HS-5 (cell line): Measurements from ENCODE around the gene MCC.
"Not testable (repeated sequence)": the region's sequence is repeated elsewhere in the genome, so short reads cannot be mapped to it uniquely, and the experiment has no call there.

Experiments used
- DNase-seq: peaks from one replicate; pipeline ENCODE4 v3.0.0-alpha.2; 2012; ENCODE audit warnings: low read depth

Gene MCC

DNA sequence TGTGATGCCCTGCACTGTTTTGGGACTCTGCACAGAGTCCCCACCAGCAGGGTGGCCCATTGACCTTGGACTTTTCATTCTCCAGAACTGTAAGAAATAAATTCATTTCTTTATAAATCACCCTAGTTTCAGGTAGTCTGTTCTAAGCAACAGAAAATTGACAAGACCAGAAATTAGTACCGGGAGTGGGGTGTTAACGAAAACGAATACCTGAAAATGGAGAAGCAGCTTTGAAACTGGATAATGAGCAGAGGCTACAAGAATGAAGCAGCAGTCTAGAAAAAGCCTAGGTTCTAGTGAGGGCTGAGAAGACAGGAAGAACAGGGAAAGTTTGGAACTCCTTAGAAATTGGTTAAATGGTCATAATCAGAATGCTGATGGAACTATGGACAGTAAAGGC is 2.1 kb upstream of the MCC start:
- no peak for DNase-seq

DNA sequence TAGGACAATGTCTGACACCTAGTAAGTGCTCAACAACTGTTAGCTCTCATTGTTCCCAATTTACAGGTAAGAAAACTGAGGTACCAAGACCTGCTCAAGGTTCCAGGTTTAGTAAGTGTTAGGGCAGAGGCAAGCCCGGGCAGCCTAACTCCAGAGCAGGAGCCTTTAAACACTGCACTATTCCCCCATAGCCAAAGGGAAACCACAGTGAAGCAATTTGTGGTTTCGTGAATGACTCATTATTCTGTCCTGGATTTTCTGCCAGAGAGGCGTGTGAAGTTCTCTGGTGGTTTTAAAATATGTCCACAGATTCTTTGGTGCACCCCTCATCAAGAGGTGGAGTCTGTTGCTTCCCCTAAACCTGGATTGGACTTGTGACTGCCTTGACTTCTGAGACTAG is 1.0 kb upstream of the MCC start:
- peak; percentile 95 for DNase-seq

DNA sequence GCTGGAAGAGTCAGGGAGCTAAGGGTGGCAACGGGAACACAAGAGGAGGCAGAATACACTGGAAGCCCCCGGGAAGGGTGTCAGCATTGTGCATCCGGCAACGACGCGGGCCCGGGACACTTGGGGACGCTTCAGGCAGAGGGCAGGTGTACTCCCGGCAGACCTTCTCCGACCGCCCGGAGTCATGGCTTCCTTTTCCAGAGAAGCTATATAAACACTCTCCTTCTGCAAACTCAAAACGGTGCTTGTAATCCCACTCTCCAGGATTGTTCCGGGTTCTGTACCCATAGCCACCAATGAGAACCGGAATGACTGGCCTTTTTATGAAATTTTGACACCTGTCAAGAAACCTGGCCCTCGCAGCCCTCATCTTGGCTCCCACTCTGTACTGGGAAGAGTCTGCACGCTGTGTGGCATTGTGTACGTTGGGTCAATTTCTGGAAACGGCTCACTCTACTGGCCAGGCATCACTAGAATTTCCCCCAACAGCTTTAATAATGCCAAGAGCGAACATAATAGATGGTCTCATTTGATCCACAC is 462 bp upstream of the MCC start:
- DNase-seq = no peak

DNA sequence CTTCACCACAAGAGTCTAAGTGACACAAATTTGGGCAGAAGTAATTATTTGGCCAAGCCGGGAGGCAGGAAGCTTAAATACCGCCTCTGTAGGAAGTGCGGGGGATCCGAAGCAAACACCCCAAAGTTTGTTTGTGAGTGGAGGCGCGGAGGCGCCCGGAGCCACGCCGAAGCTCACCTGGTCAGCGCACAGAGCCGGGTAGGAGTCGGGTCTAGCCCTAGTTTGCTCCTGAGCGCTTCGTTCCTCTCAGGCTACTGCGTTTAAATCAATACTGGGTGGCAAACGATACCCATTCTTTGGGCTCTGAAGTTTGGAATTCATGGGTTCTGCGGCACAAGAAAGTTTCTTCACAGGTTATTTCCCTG is 855 bp downstream of the MCC start:
- DNase-seq = no peak

DNA sequence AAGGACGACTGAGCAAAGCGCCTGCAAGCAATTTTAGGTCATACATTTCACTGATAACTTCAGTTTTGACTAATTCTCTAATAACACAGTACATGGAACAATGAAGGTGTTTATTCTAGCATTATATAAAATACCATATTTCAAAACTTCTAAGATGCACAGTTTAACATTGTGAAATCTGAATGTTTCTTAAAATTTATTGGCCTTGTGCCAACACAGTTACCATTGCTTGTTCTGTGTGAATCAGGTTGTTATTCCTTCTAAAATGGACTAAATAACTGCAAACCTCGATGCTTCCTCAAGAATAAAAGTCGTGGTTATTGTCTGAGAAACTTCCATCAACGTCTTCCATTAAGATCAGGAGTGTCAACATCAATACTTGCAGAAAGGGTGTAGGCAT is 8.0 kb downstream of the MCC start:
- DNase-seq = no peak

DNA sequence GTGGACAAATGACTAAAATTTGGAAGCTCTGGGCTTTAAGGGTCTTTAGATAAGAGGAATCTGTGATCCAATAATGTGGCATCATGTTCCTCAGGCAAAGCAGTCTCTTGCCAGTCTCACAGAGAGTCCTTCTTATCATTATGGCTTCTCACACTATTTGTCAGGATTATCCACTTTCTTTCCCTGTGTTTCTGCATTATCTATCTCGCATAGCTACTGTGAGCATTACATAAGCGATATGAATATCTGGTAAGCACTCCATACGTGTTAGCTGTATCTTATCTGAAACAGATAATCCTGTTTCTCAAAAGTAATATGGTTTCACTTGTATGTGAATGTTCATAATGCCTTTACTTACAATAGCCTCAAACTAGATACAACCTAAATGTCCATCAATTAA is 9.6 kb downstream of the MCC start:
- no peak for DNase-seq

DNA sequence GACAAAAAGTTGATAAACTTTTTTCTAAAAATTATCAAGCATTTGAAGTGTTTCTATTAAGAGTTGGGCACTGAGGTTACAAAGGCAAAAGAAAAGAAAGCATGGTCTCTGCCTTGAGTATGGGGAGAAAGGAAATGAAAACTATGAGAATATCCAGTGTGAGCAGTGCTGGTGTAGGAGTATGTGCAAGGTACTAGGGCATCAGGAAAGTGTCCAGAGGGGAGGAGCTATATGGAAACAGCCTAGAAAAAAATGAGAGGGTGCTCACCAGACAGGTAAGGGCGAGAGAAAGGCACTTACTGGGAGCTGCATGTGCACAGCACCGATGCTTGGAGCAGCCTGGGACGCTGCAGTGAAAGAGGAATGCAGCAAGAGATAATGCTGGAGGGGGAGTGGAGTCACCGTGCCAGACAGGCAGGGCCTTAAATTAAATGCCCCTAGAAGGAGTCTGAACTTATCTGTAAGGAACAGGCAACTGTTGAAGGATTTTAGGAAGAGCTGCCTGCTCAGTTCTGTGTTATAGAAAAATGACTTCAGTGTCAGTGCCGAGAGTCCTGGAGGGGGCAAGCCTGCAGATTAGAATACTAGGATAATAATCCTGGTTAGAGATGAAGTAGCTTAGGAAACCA is 14.0 kb downstream of the MCC start:
- no peak for DNase-seq

DNA sequence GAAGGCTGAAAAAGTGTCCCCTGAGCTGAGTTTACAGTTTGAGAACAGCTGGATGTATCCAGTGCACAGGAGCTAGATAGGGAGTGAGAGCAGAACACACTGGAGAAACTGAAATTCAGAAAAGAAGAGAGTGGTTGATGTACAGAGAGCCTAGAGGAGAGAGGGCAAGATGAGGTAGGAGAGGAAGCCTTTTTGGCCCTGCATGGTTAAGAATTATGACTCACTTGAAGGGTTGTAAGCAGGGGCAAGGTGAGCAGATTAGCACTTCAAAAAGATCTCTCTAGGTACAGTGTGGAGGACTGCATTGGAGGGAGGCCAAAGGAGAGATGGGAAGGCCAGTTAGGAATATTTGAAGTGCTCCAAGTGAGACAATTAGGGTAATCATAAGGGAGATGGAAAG is 25.2 kb downstream of the MCC start:
- DNase-seq = no peak

DNA sequence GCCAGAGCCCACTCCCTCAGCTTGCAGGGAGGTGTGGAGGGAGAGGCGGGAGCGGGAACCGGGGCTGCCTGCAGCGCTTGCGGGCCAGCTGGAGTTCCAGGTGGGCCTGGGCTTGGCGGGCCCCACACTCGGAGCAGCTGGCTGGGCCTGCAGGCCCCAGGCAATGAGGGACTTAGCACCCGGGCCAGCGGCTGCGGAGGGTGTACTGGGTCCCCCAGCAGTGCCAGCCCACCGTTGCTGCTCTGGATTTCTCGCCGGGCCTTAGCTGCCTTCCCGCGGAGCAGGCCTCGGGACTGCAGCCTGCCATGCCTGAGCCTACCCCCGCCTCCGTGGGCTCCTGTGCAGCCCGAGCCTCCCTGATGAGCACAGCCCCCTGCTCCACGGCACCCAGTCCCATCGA is 31.1 kb downstream of the MCC start:
- not testable (repeated sequence) for DNase-seq

DNA sequence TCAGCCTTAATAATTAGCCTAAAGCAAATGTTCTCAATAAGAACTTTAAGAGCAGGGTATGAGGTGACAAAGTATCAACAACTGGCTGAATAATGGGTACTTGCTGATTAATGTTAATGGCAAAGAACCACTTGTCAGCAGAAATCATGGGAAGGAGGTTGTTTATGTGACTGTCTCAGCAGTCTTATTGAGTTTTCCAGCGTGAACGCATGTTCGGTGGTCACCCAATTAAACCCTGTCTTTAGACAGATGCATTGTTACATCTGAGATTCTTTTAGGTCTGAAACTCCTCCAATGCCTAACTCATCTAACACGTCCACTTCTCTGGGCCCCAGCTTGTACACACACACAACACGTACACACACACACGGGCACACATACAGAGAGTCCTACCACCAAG is 35.3 kb downstream of the MCC start:
- no peak for DNase-seq

DNA sequence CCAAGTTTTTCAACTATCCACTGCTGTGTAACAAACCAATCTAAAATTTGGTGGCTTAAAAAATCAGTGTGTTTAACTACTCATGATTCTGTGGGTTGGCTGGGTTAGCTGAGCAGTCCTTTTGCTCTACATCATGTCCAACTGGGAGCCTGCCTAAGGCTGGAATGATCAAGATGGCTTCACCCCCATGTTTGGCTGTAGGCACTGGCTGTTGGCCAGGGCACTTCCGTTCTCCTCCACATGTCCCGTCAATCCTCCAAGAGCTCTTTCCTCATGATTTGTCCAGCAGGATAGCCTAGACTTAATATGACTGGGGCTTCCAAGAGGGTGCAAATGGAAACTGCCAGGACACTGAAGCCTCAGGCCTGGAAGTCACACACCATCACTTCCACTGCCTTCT is 36.5 kb downstream of the MCC start:
- DNase-seq = no peak

DNA sequence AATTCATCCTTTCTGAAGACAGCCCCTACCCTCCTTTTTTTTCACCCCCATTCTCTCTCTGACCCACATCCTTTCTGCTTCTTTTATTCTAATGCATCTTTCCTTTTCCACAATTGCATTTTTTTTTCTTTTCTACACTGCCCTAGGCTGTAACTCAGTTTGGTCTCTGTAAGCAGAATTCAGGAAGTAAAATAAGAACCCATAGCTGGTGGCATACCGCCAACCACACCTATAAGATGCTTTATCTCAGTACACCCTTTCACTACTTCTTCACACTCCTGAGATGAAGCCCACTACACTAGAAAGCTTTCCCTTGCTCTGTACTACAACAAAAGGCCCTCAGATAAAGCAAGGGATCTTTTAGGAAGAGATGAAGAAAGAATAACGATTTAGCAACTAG is 37.3 kb downstream of the MCC start:
- no peak for DNase-seq

DNA sequence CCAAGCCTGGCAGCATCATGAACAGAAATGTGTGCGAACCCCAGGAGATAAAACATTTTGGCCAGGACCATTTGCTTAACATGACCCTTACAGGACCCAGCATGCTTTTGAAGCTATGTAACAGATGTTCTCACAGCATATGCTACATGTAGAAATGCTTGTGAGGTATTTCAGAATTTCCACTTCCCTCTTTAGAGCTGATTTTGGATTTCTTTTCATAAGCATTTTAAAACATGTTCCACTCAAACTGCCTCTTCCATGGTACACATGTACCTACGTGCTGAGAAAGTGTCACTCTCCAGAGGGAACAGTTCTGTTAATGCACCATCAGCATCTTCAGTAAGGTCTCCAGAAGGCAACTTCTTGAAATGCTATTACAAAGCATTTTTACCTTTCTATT is 37.8 kb downstream of the MCC start:
- DNase-seq = no peak

DNA sequence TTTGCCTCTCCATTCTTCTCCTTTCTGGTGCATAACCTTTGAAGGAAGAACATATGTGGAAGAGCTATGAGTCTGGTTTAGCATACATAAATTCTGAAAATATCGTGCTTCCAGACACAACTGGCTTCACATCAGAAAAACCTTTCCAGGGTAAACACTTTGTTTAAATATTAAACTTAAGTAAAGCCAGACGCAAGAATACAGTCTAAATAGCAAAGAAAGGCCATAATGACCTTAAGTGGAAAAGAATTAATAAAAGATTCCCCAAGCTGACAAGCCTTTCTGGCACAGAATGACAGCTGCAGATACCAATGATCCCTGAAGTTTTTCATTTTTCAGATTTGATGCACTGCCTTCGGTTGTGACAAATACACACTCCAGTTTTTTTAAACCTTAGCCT is 40.0 kb downstream of the MCC start:
- DNase-seq = no peak

DNA sequence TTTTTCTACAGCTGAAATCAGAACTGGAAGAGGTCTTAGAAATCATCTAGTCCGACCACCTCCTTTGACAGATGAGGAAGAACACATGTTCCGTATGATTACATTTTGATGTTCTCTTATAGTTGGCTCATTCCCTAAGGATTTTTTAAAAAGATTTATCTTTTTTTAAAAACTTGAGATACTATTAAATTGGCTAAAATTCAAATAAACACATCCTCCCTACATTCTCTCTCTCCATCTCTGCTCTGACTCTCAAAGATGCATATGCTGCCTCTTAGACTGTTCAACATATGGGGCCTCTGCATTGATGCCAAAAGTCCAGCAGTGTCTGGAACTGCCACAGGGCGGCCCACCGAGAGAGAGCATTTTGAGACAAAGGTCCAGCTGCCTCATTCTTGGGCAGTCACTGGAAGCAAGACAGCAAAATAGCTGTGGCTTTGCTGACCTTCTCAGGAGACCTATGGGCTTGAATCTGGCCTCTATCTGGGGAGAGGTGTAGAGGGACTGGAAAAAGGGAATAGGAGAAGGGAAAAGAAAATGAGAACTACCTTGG is 40.7 kb downstream of the MCC start:
- DNase-seq = no peak

DNA sequence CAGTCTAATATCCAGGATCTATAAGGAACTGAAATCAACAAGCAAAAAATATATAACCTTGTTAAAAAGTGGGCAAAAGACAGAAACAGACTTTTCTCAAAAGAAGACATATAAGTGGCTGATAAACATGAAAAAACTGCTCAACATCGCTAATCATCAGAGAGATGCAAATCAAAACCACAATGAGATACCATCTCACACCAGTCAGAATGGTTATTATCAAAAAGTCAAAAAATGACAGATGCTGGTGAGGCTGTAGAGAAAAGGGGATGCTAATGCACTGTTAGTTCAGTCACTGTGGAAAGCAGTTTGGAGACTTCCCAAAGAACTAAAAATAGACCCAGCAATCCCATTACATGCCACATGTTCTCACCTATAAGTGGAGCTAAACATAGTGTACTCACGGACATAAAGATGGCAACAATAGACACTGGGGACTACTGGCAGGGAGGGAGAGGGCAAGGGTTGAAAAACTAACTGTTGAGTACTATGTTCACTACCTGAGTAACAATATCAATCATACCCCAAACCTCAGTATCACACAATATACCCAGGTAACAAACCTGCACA is 41.8 kb downstream of the MCC start:
- DNase-seq = no peak

DNA sequence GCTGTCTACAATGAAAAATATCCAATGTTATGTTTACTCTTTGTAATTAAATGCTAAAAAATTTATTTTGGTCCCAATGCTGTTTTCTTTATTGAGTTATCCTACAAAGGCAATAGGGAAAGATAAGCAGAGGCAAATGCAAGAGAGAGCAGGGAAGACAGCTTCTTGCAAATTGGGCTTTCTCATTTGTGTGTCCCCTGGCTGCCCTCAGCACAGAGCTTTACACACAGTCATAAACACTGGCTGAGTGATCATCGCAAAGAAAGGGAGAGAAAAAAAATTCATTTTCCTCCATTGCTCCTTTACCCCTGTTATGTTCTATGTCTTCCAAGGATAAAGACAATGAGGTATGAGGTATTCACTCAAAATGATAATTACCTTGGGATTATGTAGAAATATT is 51.1 kb downstream of the MCC start:
- no peak for DNase-seq

DNA sequence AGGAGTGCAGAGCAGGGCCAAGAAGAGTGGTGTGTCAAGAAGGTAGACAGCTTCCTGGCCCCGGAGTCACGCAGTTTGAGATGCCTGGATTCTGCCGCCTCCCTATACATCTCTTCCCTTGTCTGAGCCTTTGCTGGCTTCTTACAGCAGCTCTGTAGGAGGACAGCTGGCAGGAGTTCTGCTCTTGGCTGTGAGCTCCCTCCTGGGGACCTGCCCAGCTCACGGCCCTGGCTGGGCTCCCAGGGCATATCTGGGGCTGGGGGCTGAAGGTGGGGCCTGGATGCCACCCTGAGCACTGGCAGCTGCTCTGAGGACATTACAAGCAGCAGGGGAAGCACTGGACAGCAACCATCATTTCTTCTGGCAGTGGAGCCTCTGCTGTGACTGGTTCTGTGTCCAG is 52.7 kb downstream of the MCC start:
- DNase-seq = no peak

DNA sequence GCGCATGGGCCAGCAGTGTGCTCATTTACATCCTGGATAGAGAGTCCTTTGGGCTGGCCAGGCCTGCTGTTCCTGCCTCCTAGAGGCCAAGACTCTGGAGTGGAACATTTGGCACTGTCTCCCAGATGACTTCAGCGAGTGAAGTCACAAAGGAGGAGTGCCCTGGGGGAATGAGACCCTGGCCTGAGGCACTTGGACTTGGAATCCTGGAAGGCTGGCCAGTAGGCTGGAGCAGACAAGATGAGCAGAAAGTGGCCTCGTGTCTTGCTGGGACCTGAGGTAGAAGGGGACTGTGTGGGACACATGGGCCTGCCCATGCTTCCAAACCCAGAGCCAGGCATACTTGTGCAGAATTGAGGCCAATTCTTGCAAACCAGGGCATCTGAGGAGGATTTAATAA is 53.4 kb downstream of the MCC start, which contains the start of gene TSSK1B:
TSS of gene TSSK1B (minus strand) at position 101 of the 400 bp plus-strand sequence. CDS start 150 bp downstream, outside the sequence.
- no peak for DNase-seq

DNA sequence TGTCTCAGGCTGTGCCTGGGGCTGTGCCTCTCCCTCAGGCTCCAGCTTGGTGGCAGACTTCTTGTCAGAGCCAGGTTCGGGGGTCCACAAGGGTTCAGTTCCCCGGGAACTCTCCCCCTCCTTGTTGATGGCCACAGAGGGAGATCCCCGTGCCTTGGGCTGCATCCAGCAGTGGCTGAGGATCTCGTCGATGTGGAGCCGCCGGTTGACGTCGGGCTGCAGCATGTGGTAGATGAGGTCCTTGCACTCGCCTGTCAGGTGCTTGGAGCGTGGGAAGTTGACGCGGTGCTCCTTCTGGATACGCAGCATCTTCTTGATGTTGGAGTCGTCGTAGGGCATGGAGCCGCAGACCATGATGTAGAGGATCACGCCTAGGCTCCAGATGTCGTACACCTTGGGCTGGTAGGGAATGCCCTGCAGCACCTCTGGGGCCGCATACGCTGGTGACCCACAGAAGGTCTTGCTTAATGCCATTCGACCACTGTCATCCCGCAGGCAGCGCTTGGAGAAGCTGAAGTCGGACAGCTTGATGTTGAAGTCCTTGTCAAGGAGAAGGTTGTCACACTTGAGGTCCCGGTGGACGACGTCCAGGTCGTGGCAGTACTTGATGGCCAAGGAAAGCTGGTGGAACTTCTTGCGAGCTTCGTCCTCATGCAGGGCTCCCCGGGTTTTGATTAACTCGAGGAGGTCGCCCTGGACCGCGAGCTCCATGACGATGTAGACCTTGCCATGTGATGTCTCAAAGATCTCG is 54.2 kb downstream of the MCC start:
- no peak for DNase-seq

DNA sequence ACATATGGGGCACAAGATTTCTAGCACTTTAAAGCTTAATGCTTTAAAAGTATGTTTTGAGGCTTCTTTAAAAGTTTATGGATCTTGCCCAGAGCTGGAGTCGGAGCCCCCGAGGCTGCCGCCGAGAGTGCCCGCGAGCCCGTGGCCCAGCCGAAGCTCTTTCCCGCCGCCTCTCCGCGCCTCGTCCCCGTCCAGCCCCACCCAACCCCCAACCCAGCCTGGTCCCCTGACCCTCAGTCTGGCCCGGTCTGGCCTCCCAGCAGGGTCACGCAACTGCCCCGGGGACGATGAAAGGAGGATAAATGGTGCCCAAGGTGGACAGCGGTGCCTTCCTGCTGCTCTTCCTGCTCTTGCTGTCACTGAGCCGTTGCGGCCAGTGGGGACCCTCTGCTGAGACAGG is 55.2 kb downstream of the MCC start:
- DNase-seq = no peak

DNA sequence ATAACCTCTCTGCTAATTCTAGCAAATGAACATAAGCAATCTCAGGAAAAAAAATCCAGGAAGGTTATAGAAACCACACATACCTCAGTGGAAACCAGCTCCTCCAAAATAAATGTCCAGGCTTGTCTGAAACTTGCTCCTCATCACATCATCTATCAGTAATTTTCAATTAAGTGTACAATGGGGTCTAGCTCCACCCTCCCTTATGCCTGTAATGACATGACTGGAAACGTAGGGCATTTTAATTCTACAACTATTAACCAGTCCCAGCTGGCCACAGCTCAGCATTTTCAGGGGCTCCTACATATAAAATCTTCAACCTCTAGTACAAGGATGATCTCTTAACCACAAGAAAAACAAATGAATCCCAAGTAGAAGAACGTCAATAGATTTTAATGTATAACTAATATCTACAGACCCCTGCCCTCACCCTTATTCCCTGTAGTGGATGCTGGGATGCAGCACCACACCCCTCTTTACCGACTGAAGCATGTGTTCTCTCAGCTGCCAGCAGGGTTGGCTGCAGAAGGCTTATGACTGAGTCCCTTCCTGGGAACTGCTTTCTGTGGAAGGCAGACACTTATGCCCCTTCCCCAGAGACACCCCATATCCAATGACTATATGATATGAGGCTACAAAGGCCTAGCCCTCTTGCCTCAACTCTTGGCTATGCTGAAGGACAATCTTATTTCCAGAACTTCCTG is 60.2 kb downstream of the MCC start:
- no peak for DNase-seq

DNA sequence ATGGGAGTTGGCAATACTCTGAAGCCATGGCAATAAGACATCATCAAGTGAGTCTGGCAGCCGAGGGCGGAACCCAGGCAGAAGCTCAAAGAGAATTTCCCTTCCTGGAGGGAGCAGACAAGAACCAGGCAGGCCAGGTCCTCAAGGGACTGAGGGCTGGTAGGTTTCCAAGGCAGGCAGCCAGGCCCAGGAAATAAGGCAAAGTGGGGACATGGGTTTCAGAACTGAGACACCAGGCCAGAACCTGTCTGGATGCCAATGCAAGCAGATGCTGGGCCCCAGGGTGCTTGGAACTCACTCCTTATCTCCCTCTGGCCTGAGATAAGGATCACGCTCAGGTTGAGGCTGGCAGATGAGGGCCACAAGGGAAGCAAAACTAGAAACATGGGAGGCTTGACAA is 62.3 kb downstream of the MCC start:
- no peak for DNase-seq
